GM21381 (cell line): Measurements from ENCODE around the gene DUS1L.

Experiments
- ATAC-seq: cut with Tn5 transposase; IDR thresholded peaks from one replicate; pipeline ENCODE4 v1.9.1; 2021; ENCODE audit warnings: mild to moderate bottlenecking, moderate library complexity; ENCODE audit not compliant: unreplicated experiment

Gene DUS1L

DNA sequence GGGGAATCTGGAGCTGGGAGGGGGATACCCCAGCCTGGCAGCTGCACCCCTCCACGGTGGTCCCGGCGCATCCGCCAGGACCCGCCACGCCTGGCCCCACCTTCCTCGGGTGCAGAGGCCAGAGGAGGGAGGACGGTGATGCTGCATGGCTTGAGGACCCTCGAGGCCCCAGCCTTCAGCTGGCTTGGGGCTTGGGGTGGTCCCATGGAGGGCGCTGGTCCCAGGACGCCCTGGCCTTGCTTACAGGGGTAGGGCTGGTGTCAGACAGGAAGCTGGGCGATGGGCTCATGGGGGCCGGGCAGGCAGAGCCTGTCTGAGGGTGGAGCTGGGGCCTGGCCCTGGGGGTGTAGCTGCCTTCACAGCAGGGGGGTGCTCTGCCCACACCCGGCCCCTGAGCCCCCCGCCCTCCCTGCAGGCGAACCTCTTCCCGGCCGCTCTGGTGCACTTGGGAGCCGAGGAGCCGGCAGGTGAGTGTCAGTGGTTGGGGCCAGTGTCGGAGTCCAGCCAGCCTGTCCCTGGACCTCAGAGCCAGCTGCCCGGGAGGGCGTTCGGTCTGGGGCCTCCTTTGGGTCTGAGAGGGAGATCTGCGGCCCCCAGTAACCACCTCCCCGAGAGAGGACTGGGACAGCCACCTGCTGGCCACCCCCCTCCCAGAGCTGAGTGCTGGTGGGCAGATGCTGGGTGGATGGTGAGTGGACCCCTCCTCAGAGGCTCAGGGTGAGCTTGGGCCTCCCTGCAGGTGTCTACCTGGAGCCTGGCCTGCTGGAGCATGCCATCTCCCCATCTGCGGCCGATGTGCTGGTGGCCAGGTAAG, 49.3 kb downstream of the DUS1L start:
- ATAC-seq = no peak

GRCh38 chr17:82015311-82015971, 50.2 kb downstream of the DUS1L start:
- ATAC-seq = no peak

DNA sequence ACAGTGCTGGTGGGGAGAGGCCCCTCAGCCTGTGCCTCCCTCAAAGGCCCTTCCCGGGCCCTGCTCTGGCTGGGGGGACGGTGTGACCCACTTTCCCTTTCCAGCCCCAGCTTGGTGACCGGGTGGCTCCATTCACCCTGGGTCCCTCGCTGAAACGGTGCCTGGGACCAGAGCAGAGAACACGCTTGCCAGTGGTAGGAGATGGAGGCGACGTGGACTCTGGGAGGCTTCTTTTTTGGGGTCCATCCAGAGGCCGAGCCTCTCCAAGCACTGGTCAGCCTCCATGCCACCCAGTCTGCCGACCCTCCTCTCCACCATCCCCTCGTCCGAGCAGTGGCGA, 50.7 kb downstream of the DUS1L start:
- ATAC-seq = no peak

DNA sequence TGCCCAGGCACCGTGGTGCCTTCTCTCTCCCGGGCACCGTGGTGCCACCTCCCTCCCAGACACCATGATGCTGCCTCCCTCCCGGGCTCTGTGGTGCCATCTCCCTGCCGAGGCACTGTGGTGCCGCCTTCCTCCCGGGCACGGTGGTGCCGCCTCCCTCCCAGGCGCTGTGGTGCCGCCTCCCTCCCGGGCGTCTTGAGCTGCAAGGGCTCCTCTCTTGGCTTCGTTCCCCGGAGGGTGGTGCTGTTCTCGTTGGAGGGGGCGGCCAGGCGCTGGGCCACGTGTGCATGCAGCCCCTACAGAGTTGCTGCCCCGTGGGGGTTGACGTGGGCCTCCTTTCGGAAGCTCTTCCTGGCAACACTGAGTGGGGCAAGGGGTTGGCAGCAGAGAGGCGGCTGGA, 51.2 kb downstream of the DUS1L start:
- no peak for ATAC-seq

DNA sequence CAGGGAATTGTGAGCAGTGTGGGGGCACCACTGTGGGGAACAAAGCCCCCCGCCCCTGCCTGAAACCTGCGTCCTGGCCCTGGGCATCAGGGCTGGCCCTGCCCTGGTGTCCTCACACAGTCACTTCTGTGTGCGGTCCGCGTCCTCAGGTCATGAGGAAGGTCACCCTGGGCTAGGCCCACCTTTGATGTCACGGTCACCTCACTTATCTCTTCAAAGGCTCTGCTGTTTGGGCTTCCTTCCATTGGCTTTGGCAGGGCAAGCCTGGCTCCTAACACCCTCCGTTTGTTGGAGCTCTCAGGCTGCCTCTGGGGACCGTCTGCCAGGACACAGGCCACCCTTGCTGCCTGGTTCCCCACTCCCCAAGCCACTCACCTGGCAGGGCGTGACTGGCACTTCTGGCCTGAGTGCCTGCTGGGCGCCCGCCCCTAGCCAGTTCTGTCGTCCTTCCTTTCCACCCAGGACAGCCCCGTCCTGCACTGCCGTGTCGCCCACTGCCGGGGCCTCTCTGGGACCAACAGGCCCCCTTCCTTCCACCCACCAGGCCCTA, 51.8 kb downstream of the DUS1L start:
- ATAC-seq = no peak

DNA sequence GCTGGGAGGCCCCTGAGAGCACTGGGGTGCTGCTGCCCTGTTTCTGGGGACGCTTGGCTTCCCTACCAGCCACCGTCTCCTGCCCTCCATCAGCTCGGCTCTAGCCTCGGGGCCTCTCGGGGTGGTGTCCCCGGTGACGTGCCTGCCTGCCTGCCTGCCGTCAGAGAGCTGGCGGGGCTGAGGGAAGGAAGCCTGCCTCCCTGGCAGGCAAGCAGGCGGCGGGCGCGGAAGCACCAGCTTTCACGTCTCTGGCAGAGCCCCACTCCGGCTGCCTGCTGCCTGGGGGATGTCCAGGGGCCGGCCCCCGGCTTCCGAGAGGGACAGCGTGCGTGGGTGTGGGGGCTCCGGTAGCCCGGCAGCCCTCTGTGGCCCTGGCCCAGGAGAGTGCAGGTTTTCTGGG, 52.3 kb downstream of the DUS1L start:
- no peak for ATAC-seq

DNA sequence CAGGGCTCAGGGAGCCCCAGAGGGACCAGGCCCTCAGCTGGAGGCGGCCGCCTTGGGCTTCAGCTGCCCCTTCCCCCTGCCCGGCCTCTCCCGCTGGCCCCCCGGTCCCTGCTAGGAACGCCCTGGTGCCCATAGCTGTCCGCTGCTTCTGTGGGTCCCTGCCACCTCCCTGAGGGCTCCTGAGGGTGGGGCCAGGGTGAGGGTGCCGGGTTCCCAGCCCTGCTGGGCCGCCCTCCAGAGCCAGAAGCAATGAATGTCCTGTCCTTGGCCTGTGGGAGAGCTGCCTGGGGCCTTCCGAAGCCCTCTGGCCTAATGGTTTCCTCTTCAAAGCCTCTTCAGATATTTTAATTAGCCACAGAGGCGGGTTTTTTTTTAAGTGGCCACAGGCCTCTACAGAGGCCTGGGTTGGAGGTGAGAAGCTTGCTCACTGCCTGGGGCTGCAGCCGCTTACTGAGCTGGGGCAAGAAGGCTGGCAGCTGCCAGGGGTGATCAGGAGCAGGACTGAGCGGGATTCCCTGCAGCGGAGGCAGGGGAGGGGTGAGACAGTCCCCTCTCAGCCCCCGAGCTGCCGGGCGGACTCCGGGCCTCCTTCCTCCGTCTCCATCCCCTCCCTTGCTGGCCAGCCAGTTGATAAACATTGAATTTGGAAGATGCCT, 52.8 kb downstream of the DUS1L start:
- no peak for ATAC-seq

GRCh38 chr17:82012261-82012639, 53.4 kb downstream of the DUS1L start:
- ATAC-seq = no peak

- no peak for ATAC-seq
Observed at GRCh38 chr17:82011617-82012187, 53.9 kb downstream of the DUS1L start.

GRCh38 chr17:82010575-82011525, 54.8 kb downstream of the DUS1L start:
- ATAC-seq = no peak

- no peak for ATAC-seq
Observed at GRCh38 chr17:82009413-82009812, 56.2 kb downstream of the DUS1L start.

DNA sequence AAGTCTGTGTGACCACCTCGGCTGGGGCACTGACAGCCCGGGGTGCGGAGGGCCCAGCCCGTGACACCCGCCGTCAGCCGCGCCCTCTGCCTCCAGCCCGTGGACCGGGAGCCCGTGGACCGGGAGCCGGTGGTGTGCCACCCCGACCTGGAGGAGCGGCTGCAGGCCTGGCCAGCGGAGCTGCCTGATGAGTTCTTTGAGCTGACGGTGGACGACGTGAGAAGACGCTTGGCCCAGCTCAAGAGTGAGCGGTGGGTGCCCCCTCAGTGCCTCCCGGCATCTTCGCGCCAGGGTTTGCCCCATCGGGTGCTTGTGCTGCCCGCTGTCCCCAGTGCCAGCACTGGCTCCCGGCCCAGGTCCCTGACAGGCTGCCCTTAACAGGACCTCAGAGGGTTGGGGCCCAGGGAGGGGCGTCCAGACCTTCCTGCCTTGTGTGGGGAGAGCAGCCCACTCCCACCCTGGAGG, 56.6 kb downstream of the DUS1L start:
- no peak for ATAC-seq

GRCh38 chr17:82008258-82008940, 57.2 kb downstream of the DUS1L start:
- ATAC-seq = no peak
